IMR-90 (cell line): ENCODE measurements around the gene PGBD1. TPM values are rescaled to one million over a fixed set of nuclear protein-coding genes. Genes with fewer than 3 reads are reported as not detected.

Experiments
- ATAC-seq: fragments of 200-7000 bp; cut with Tn5 transposase; 2 replicates; pipeline ENCODE4 v1.9.1; 2020; ENCODE audit warnings: low read depth, mild to moderate bottlenecking, moderate library complexity
- BruUV-seq: library from RNA; stranded (reverse); fragments of 400-500 nt; replicated peaks from 2 replicates; lab custom pipeline; 2021; lab: Mats Ljungman, UMichigan
- CTCF ChIA-PET: fragments of 300-600 bp; formaldehyde crosslinking; extraction: SDS; loops from one replicate; lab custom pipeline; 2021; ENCODE audit warnings: antibody characterized with exemption; lab: Yijun Ruan, JAX
- POLR2A ChIA-PET: fragments of 300-600 bp; sonication (Branson Sonifier 250); formaldehyde crosslinking; loops from one replicate; lab custom pipeline; 2022; ENCODE audit warnings: antibody characterized with exemption; ENCODE audit not compliant: unreplicated experiment; lab: Charles Lee
- DNase-seq: peaks from one replicate; pipeline ENCODE4 v3.0.0; 2013
- H2AFZ ChIP-seq: replicated peaks from 2 replicates; pipeline ENCODE3; 2013; ENCODE audit warnings: low read length, mild to moderate bottlenecking; ENCODE audit not compliant: poor library complexity
- H2AK5ac ChIP-seq: 2 replicates; pipeline ENCODE4 v1.6.1; 2013; ENCODE audit warnings: low read depth, low read length, inconsistent platforms
- H2AK9ac ChIP-seq: replicated peaks from 2 replicates; pipeline ENCODE3; 2013; ENCODE audit warnings: mild to moderate bottlenecking, low read depth, low read length, moderate library complexity; ENCODE audit not compliant: poor library complexity
- H2BK120ac ChIP-seq: 2 replicates; pipeline ENCODE4 v1.6.1; 2013; ENCODE audit warnings: low read depth, low read length, inconsistent platforms
- H2BK15ac ChIP-seq: 3 replicates; pipeline ENCODE4 v1.6.1; 2013; ENCODE audit warnings: low read depth, low read length, inconsistent platforms
- H2BK20ac ChIP-seq: 2 replicates; pipeline ENCODE4 v1.6.1; 2013; ENCODE audit warnings: low read depth, mild to moderate bottlenecking, inconsistent platforms, low read length, moderate library complexity
- H2BK5ac ChIP-seq: 2 replicates; pipeline ENCODE4 v1.6.1; 2013; ENCODE audit warnings: mild to moderate bottlenecking, low read depth, low read length, inconsistent platforms; ENCODE audit not compliant: poor library complexity, severe bottlenecking
- H3K14ac ChIP-seq: replicated peaks from 2 replicates; pipeline ENCODE4 v1.6.1; 2013; ENCODE audit warnings: low read depth, low read length, inconsistent platforms
- H3K18ac ChIP-seq: 2 replicates; pipeline ENCODE4 v1.6.1; 2013; ENCODE audit warnings: low read depth, low read length, control low read depth
- H3K23ac ChIP-seq: 2 replicates; pipeline ENCODE4 v1.6.1; 2013; ENCODE audit warnings: low read depth, low read length, inconsistent platforms
- H3K27ac ChIP-seq: 2 replicates; pipeline ENCODE4 v1.5.1; 2013; ENCODE audit warnings: mild to moderate bottlenecking, control low read depth, low read length; ENCODE audit not compliant: insufficient read depth
- H3K27me3 ChIP-seq: 2 replicates; pipeline ENCODE4 v1.6.1; 2013; ENCODE audit warnings: low read length; ENCODE audit not compliant: control insufficient read depth, insufficient read depth
- H3K36me3 ChIP-seq: 2 replicates; pipeline ENCODE4 v1.6.1; 2013; ENCODE audit warnings: low read length, mixed read lengths; ENCODE audit not compliant: control insufficient read depth, insufficient read depth
- H3K4ac ChIP-seq: 2 replicates; pipeline ENCODE4 v1.6.1; 2013; ENCODE audit warnings: low read depth, low read length, inconsistent platforms
- H3K4me1 ChIP-seq: 2 replicates; pipeline ENCODE4 v1.6.1; 2013; ENCODE audit warnings: low read length, mixed read lengths; ENCODE audit not compliant: control insufficient read depth, insufficient read depth
- H3K4me2 ChIP-seq: 2 replicates; pipeline ENCODE4 v1.6.1; 2013; ENCODE audit warnings: low read depth, mild to moderate bottlenecking, control low read depth, low read length, moderate library complexity
- H3K4me3 ChIP-seq: 2 replicates; pipeline ENCODE4 v1.5.1; 2013; ENCODE audit warnings: low read depth, mild to moderate bottlenecking, control low read depth, low read length, moderate library complexity; ENCODE audit not compliant: insufficient read depth
- H3K56ac ChIP-seq: 2 replicates; pipeline ENCODE4 v1.6.1; 2013; ENCODE audit warnings: low read length, inconsistent platforms; ENCODE audit not compliant: insufficient read depth; ENCODE audit errors: extremely low read depth
- H3K79me1 ChIP-seq, 2 experiments: 2 replicates each; pipeline ENCODE4 v1.6.1; 2013; ENCODE audit warnings: low read length in 2 of 2, inconsistent platforms in 1 of 2, low read depth in 1 of 2
- H3K9ac ChIP-seq: 2 replicates; pipeline ENCODE4 v1.6.1; 2013; ENCODE audit warnings: low read depth, low read length, control low read depth
- H3K9me1 ChIP-seq: 2 replicates; pipeline ENCODE4 v1.6.1; 2013; ENCODE audit warnings: low read length, inconsistent platforms; ENCODE audit not compliant: insufficient read depth
- H3K9me3 ChIP-seq: 2 replicates; pipeline ENCODE4 v1.6.1; 2013; ENCODE audit warnings: low read length; ENCODE audit not compliant: control insufficient read depth, insufficient read depth
- H4K20me1 ChIP-seq: 2 replicates; pipeline ENCODE4 v1.6.1; 2013; ENCODE audit warnings: low read length, inconsistent platforms; ENCODE audit not compliant: insufficient read depth
- H4K5ac ChIP-seq: 2 replicates; pipeline ENCODE4 v1.6.1; 2013; ENCODE audit warnings: mild to moderate bottlenecking, low read depth, low read length, control low read depth
- H4K8ac ChIP-seq, 2 experiments: 2 replicates each; pipeline ENCODE4 v1.6.1; 2013; ENCODE audit warnings: low read depth in 2 of 2, low read length in 2 of 2, control low read depth in 1 of 2, inconsistent platforms in 1 of 2
- H4K91ac ChIP-seq: 2 replicates; pipeline ENCODE4 v1.6.1; 2013; ENCODE audit warnings: low read depth, low read length, inconsistent platforms; ENCODE audit not compliant: insufficient read depth
- MAFK ChIP-seq: IDR thresholded peaks from 2 replicates; pipeline ENCODE4 v1.6.1; 2012; ENCODE audit warnings: low read depth, low read length, improper control_type of control experiment
- MAZ ChIP-seq: IDR thresholded peaks from 2 replicates; pipeline ENCODE4 v1.6.1; 2012; ENCODE audit warnings: low read depth, mild to moderate bottlenecking, low read length, improper control_type of control experiment, moderate library complexity, borderline replicate concordance
- MXI1 ChIP-seq: IDR thresholded peaks from 2 replicates; pipeline ENCODE4 v1.6.1; 2012; ENCODE audit warnings: low read depth, mild to moderate bottlenecking, low read length, moderate library complexity, borderline replicate concordance
- WGBS, 2 experiments: methylation state at CpG; one replicate each; pipeline versions ENCODE4 v1.1.5 to v1.1.7; 2013; ENCODE audit warnings: missing lambda C conversion rate in 2 of 2; ENCODE audit not compliant: insufficient read length in 1 of 2; ENCODE audit errors: extremely low coverage in 2 of 2; 5-methylcytosine and 5-hydroxymethylcytosine counted together
- dilution Hi-C: fragments of 300-500 bp; cut with HindIII; formaldehyde crosslinking; loops from one replicate; pipeline ENCODE4 v1.14.3; 2018; ENCODE audit warnings: low sequenced_read_pairs; ENCODE audit not compliant: unreplicated experiment
- in situ Hi-C: fragments of 300-500 bp; cut with MboI; formaldehyde crosslinking; loops from 3 replicates; pipeline ENCODE4 v1.14.3; 2019; ENCODE audit warnings: low sequenced_read_pairs, inconsistent platforms, mixed read lengths
- intact Hi-C: fragments of 100-400 bp; cut with micrococcal nuclease; formaldehyde crosslinking; loops from 2 replicates; pipeline ENCODE4 v1.10.0; 2022
- microRNA-seq, 2 experiments: library from miRNA; stranded (forward) in 1 of 2; unstranded in 1 of 2; fragments of 10-50 nt in 1 of 2; fragments of <30 nt in 1 of 2; gene quantifications in 1 of 2; microRNA quantifications in 1 of 2; one replicate each; pipeline versions ENCODE3 to v1.1.0; 2013 to 2020; ENCODE audit not compliant: insufficient read depth in 1 of 2, insufficient read length in 1 of 2, unreplicated experiment in 1 of 2
- polyA plus RNA-seq, 3 experiments: library from polyadenylated mRNA; depleted of rRNA; stranded (reverse); fragments of >200 nt; gene quantifications; 2 replicates each; pipeline ENCODE4 v1.2.3, GENCODE V29; 2012; ENCODE audit warnings: low replicate concordance in 1 of 3
- small RNA-seq, 5 experiments: library from RNA; depleted of rRNA; stranded (forward); fragments of <200 nt; gene quantifications; one replicate each; pipeline ENCODE3, GENCODE V24; 2012
- total RNA-seq: library from RNA; depleted of rRNA; stranded (reverse); fragments of >200 nt; gene quantifications from 2 replicates; pipeline ENCODE4 v1.2.3, GENCODE V29; 2012; rRNA removed

The PGBD1 gene
- total and polyA plus RNA-seq, 2 of the 4 experiments (the other 2 are of a cell fraction), result 3.9 to 6.3 TPM

DNA sequence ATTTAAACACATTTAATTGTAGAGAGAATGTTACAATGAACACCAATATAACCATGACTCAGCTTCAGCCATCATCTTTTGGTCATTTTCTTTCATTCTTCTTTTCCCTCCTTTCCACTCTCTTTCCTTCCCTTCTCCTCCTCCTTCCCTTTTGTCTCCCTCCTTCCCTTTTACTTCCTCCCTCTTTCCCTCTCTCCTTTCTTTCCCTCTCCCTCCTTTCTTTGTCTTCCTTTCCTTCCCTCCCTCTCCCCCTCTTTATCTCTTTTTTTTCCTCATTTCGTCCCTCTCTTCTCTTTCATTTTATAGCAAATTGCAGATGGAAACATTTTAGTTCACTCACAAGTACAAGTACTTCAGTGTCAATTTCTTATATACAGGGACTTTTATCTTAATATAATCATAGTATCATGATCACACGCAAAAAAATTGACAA, 70.1 kb downstream of the PGBD1 start:
- dilution Hi-C loops (no loop called here), in situ Hi-C loops (no loop called here)
- 83% methylated on average over 1 of the region's 2 CpGs; no CpG with 5 or more reads in 1 of the 2 experiments for WGBS, 2 experiments

More for the DNA sequence above, 70.1 kb downstream of the PGBD1 start:
- Histone ChIP-seq H2BK20ac (no peak overlapping the region), H4K8ac (no peak overlapping the region), H4K20me1 (no peaks in the 10 kb centered on the region), H3K4me2 (no peak overlapping the region), H3K4me3 (no peak overlapping the region), H2BK5ac (no peak overlapping the region), H2BK120ac (no peak overlapping the region), H2BK15ac (no peak overlapping the region), H3K27ac (no peak overlapping the region), H3K79me1 (peaks cover 26 to 50% of the 10 kb centered on the region in 2 experiments), H3K9me3 (no peaks in the 10 kb centered on the region), H4K91ac (no peak overlapping the region), H3K36me3 (no peaks in the 10 kb centered on the region), H3K9ac (no peak overlapping the region), H3K27me3 (peaks cover 4% of the 10 kb centered on the region), H3K56ac (no peak overlapping the region), H3K18ac (no peak overlapping the region), H2AK5ac (no peak overlapping the region), H3K14ac (no peak overlapping the region), H3K9me1 (peaks cover 9% of the 10 kb centered on the region; the same call in 1 of the 2 replicates), H3K4ac (no peak overlapping the region), H3K23ac (no peak overlapping the region), H2AK9ac (no peak overlapping the region), H4K5ac (no peak overlapping the region), H3K4me1 (peaks cover 11% of the 10 kb centered on the region), H2AFZ (no peak overlapping the region)
- TF ChIP-seq MAFK (no peak), MXI1 (no peak), MAZ (no peak)
- ATAC-seq (no peak), DNase-seq (no peak)
- POLR2A ChIA-PET, result interaction anchor here (0.7 kb wide), 1 partner anchor 441 kb away, joined by 3 read pairs; no protein-coding TSS in a partner anchor
- no TSS peak for BruUV-seq
- intact Hi-C loops, result no loop called here
- CTCF ChIA-PET, result interaction anchor here (1.0 kb wide), 1 partner anchor 31 kb away, joined by 3 read pairs; no protein-coding TSS in a partner anchor

Small RNAs within 50 kb of the gene (microRNA-seq; reads per million reads assigned to microRNA genes)
- gene AL021997.1 (ENCODE audit: insufficient read depth, insufficient read length) (not detected), gene AL021997.2 (ENCODE audit: insufficient read depth, insufficient read length) (not detected)

Small RNAs within 50 kb of the gene (small RNA-seq; reads per million reads assigned to genes)
- gene AL021997.1 (0 reads per million in 5 experiments), gene AL021997.2 (0 reads per million in 5 experiments)

Other genes with a start within 250 kb of the PGBD1 start
- gene ZNF165, start 201.0 kb upstream of the PGBD1 start, total RNA-seq, result 0.28 and 0.36 TPM in 2 replicates
- 0.07 and 0.09 TPM in 2 replicates for gene ZNF165, start 201.0 kb upstream of the PGBD1 start, polyA plus RNA-seq (2012; rRNA removed)
- gene ZSCAN16, start 157.0 kb upstream of the PGBD1 start, total RNA-seq, result 2.5 and 3.0 TPM in 2 replicates
- 1.7 and 1.8 TPM in 2 replicates for gene ZSCAN16, start 157.0 kb upstream of the PGBD1 start, polyA plus RNA-seq (2012; rRNA removed)
- 15.0 and 22.8 TPM in 2 replicates for gene ZKSCAN8, start 139.7 kb upstream of the PGBD1 start, total RNA-seq
- gene ZKSCAN8, start 139.7 kb upstream of the PGBD1 start, polyA plus RNA-seq (2012; rRNA removed), result 4.5 and 8.3 TPM in 2 replicates
- gene ZSCAN9, start 56.3 kb upstream of the PGBD1 start, total RNA-seq, result 16.9 and 17.7 TPM in 2 replicates
- gene ZSCAN9, start 56.3 kb upstream of the PGBD1 start, polyA plus RNA-seq (2012; rRNA removed), result 11.5 and 13.7 TPM in 2 replicates
- gene ZKSCAN4, start 29.3 kb upstream of the PGBD1 start, total RNA-seq, result 4.7 and 5.7 TPM in 2 replicates
- gene ZKSCAN4, start 29.3 kb upstream of the PGBD1 start, polyA plus RNA-seq (2012; rRNA removed), result 2.0 and 2.4 TPM in 2 replicates
- gene NKAPL, start 22.3 kb upstream of the PGBD1 start, total RNA-seq, result 0.54 and 0.83 TPM in 2 replicates
- 0.49 and 0.51 TPM in 2 replicates for gene NKAPL, start 22.3 kb upstream of the PGBD1 start, polyA plus RNA-seq (2012; rRNA removed)
- 22.8 and 42.1 TPM in 2 replicates for gene ZSCAN26, start 14.4 kb upstream of the PGBD1 start, total RNA-seq
- gene ZSCAN26, start 14.4 kb upstream of the PGBD1 start, polyA plus RNA-seq (2012; rRNA removed), result 12.8 and 13.1 TPM in 2 replicates
- gene ZSCAN31, start 54.6 kb downstream of the PGBD1 start, total RNA-seq, result 4.2 and 4.7 TPM in 2 replicates
- 1.2 and 1.4 TPM in 2 replicates for gene ZSCAN31, start 54.6 kb downstream of the PGBD1 start, polyA plus RNA-seq (2012; rRNA removed)
- gene ZKSCAN3, start 68.4 kb downstream of the PGBD1 start, total RNA-seq, result 4.4 and 4.8 TPM in 2 replicates
- 2.1 and 3.7 TPM in 2 replicates for gene ZKSCAN3, start 68.4 kb downstream of the PGBD1 start, polyA plus RNA-seq (2012; rRNA removed)
- gene ZSCAN12, start 118.2 kb downstream of the PGBD1 start, total RNA-seq, result 6.4 and 6.5 TPM in 2 replicates
- 1.6 and 2.0 TPM in 2 replicates for gene ZSCAN12, start 118.2 kb downstream of the PGBD1 start, polyA plus RNA-seq (2012; rRNA removed)
- gene ZSCAN23, start 161.9 kb downstream of the PGBD1 start, total RNA-seq, result 5.3 and 8.4 TPM in 2 replicates
- 0.89 and 1.7 TPM in 2 replicates for gene ZSCAN23, start 161.9 kb downstream of the PGBD1 start, polyA plus RNA-seq (2012; rRNA removed)
- gene GPX6, start 234.2 kb downstream of the PGBD1 start, total RNA-seq, result not detected in 2 replicates
- not detected in 2 replicates for gene GPX6, start 234.2 kb downstream of the PGBD1 start, polyA plus RNA-seq (2012; rRNA removed)
- gene GPX5, start 244.3 kb downstream of the PGBD1 start, total RNA-seq, result not detected in 2 replicates
- not detected in 2 replicates for gene GPX5, start 244.3 kb downstream of the PGBD1 start, polyA plus RNA-seq (2012; rRNA removed)